PC-3 (cell line): ENCODE measurements around the gene C2CD3. TPM values are rescaled to one million over a fixed set of nuclear protein-coding genes. Genes with fewer than 3 reads are reported as not detected.

Source experiments
- ATAC-seq: fragments of 200-7000 bp; cut with Tn5 transposase; 2 replicates; pipeline ENCODE4 v1.9.1; 2020; ENCODE audit warnings: mild to moderate bottlenecking, moderate library complexity
- BruUV-seq: library from RNA; stranded (reverse); fragments of 400-500 nt; replicated peaks from 2 replicates; lab custom pipeline; 2021; lab: Mats Ljungman, UMichigan
- CTCF ChIA-PET: fragments of 300-600 bp; sonication (Branson Sonifier 250); formaldehyde crosslinking; loops from one replicate; lab custom pipeline; 2022; ENCODE audit warnings: antibody characterized with exemption; lab: Charles Lee
- POLR2A ChIA-PET: fragments of 300-600 bp; sonication (Branson Sonifier 250); formaldehyde crosslinking; loops from one replicate; lab custom pipeline; 2022; ENCODE audit warnings: antibody characterized with exemption; ENCODE audit not compliant: unreplicated experiment; lab: Charles Lee
- DNase-seq: peaks from one replicate; pipeline ENCODE4 v3.0.0-alpha.2; 2015
- H2AFZ ChIP-seq: fragments of 300-600 bp; sonication (generic); 2 replicates; pipeline ENCODE4 v1.6.0; 2016; ENCODE audit warnings: antibody characterized with exemption, low read length
- H3F3A ChIP-seq: fragments of 300-600 bp; sonication (generic); one replicate; pipeline ENCODE4 v1.6.0; 2017; ENCODE audit warnings: antibody characterized with exemption, low read length, control low read depth, mild to moderate bottlenecking; ENCODE audit not compliant: unreplicated experiment
- H3K27ac ChIP-seq: fragments of 300-600 bp; sonication (generic); 2 replicates; pipeline ENCODE4 v1.5.1; 2016; ENCODE audit warnings: mild to moderate bottlenecking, low read length
- H3K27me3 ChIP-seq: fragments of 300-600 bp; sonication (generic); 2 replicates; pipeline ENCODE4 v1.6.1; 2016; ENCODE audit warnings: low read length, mixed read lengths
- H3K36me3 ChIP-seq: fragments of 300-600 bp; sonication (generic); 2 replicates; pipeline ENCODE4 v1.6.1; 2016; ENCODE audit warnings: low read depth, mixed run types, low read length, mixed read lengths
- H3K4me1 ChIP-seq: fragments of 300-600 bp; sonication (generic); 2 replicates; pipeline ENCODE4 v1.5.1; 2016; ENCODE audit warnings: low read length; ENCODE audit not compliant: insufficient read depth
- H3K4me2 ChIP-seq: fragments of 300-600 bp; sonication (generic); 2 replicates; pipeline ENCODE4 v1.6.0; 2016; ENCODE audit warnings: low read length
- H3K4me3 ChIP-seq: fragments of 300-600 bp; sonication (generic); 2 replicates; pipeline ENCODE4 v1.5.1; 2016; ENCODE audit warnings: mild to moderate bottlenecking, low read length, mixed read lengths
- H3K79me2 ChIP-seq: fragments of 300-600 bp; sonication (generic); 2 replicates; pipeline ENCODE4 v1.6.1; 2017; ENCODE audit warnings: low read length, mixed read lengths
- H3K9ac ChIP-seq: fragments of 300-600 bp; sonication (generic); 2 replicates; pipeline ENCODE4 v1.6.0; 2016; ENCODE audit warnings: mild to moderate bottlenecking, low read length
- H3K9me2 ChIP-seq: fragments of 300-600 bp; sonication (generic); replicated peaks from 2 replicates; pipeline ENCODE4 v1.6.1; 2016; ENCODE audit warnings: mixed run types, low read length, mixed read lengths
- H3K9me3 ChIP-seq: fragments of 300-600 bp; sonication (generic); 2 replicates; pipeline ENCODE4 v1.6.1; 2016; ENCODE audit warnings: low read length, mixed read lengths
- H4K20me1 ChIP-seq: fragments of 300-600 bp; sonication (generic); 2 replicates; pipeline ENCODE4 v1.6.1; 2016; ENCODE audit warnings: low read length, mixed read lengths
- CTCF ChIP-seq: fragments of 300-600 bp; sonication (generic); conservative IDR thresholded peaks from 2 replicates; pipeline ENCODE4 v1.5.1; 2017; ENCODE audit warnings: antibody characterized with exemption, low read depth, mild to moderate bottlenecking, low read length
- EZH2 ChIP-seq: fragments of 300-600 bp; sonication (generic); IDR thresholded peaks from one replicate; pipeline ENCODE4 v1.6.1; 2017; ENCODE audit warnings: antibody characterized with exemption, mild to moderate bottlenecking, low read length; ENCODE audit not compliant: unreplicated experiment
- EZH2phosphoT487 ChIP-seq: fragments of 300-600 bp; sonication (generic); IDR thresholded peaks from 2 replicates; pipeline ENCODE4 v1.6.1; 2018; ENCODE audit warnings: mild to moderate bottlenecking, antibody characterized with exemption, low read length, borderline replicate concordance
- intact Hi-C: fragments of 100-400 bp; cut with micrococcal nuclease; formaldehyde crosslinking; loops from 2 replicates; pipeline ENCODE4 v1.9.0; 2023
- total RNA-seq: library from RNA; depleted of rRNA; stranded (reverse); fragments of >200 nt; gene quantifications from 2 replicates; pipeline ENCODE4 v1.2.3, GENCODE V29; 2014

The C2CD3 gene
- total RNA-seq, 1 experiment from 2014 or later, result 27.3 TPM

GRCh38 chr11:74033046-74033445, 137.8 kb downstream of the C2CD3 start:
- no peak overlapping the region for H3K4me2 ChIP-seq
- peaks cover 28% of the 10 kb centered on the region for H3K4me1 ChIP-seq
- H3K9ac ChIP-seq, result no peak overlapping the region
- DNase-seq (no peak), ATAC-seq (no peak)
- no peaks in the 10 kb centered on the region for H3K79me2 ChIP-seq
- no peaks in the 10 kb centered on the region for H3K9me2 ChIP-seq
- H3K4me3 ChIP-seq, result no peak overlapping the region
- H3K27ac ChIP-seq, result no peak overlapping the region
- CTCF ChIA-PET, result no interaction called here
- no peak for TF ChIP-seq EZH2phosphoT487
- TF ChIP-seq CTCF, result no peak
- no peak for TF ChIP-seq EZH2
- H3K9me3 ChIP-seq, result no peaks in the 10 kb centered on the region
- POLR2A ChIA-PET, result no interaction called here
- peaks cover 27% of the 10 kb centered on the region for H3K36me3 ChIP-seq
- intact Hi-C loops, result no loop called here
- no peak overlapping the region for H2AFZ ChIP-seq
- no peaks in the 10 kb centered on the region for H3K27me3 ChIP-seq
- no TSS peak for BruUV-seq
- H4K20me1 ChIP-seq, result no peaks in the 10 kb centered on the region
- no peaks in the 10 kb centered on the region for H3F3A ChIP-seq

- POLR2A ChIA-PET, result no interaction called here
- CTCF ChIA-PET, result no interaction called here
- intact Hi-C loops, result no loop called here
- DNase-seq (no peak), ATAC-seq (no peak)
- Histone ChIP-seq H3K9me3 (no peaks in the 10 kb centered on the region), H3K4me2 (no peak overlapping the region), H3K9ac (no peak overlapping the region), H3K36me3 (peaks cover 19% of the 10 kb centered on the region), H3F3A (peaks cover 3% of the 10 kb centered on the region), H4K20me1 (no peaks in the 10 kb centered on the region), H3K27ac (no peak overlapping the region), H3K79me2 (no peaks in the 10 kb centered on the region), H3K27me3 (no peaks in the 10 kb centered on the region), H3K9me2 (no peaks in the 10 kb centered on the region), H2AFZ (no peak overlapping the region), H3K4me1 (peaks cover 27% of the 10 kb centered on the region), H3K4me3 (no peak overlapping the region)
- no TSS peak for BruUV-seq
- no peak for TF ChIP-seq EZH2phosphoT487
Measured at GRCh38 chr11:74030723-74031676, 139.8 kb downstream of the C2CD3 start.

GRCh38 chr11:74025467-74026166, 145.2 kb downstream of the C2CD3 start:
- Histone ChIP-seq H4K20me1 (no peaks in the 10 kb centered on the region), H3K4me2 (peak overlapping the region; percentile 51), H3K9me2 (no peaks in the 10 kb centered on the region), H3F3A (peaks cover 12% of the 10 kb centered on the region), H3K4me3 (no peak overlapping the region), H3K9ac (peak overlapping the region; percentile 55), H3K79me2 (no peaks in the 10 kb centered on the region), H2AFZ (no peak overlapping the region), H3K9me3 (no peaks in the 10 kb centered on the region), H3K27me3 (no peaks in the 10 kb centered on the region), H3K4me1 (peaks cover 32% of the 10 kb centered on the region), H3K36me3 (no peaks in the 10 kb centered on the region), H3K27ac (peak overlapping the region; percentile 89)
- intact Hi-C loops, result loop anchor here (2.0 kb wide), 1 partner anchor 41 kb away; no protein-coding TSS in a partner anchor
- ChIA-PET CTCF (no interaction called here), POLR2A (no interaction called here)
- TF ChIP-seq EZH2, result no peak
- no peak for TF ChIP-seq EZH2phosphoT487
- TF ChIP-seq CTCF, result no peak
- BruUV-seq, result no TSS peak
- peak; percentile 86 for ATAC-seq
- peak; percentile 87 for DNase-seq
